ENCODE results near the gene CCR9.
"Not testable (repeated sequence)": the region's sequence is repeated elsewhere in the genome, so short reads cannot be mapped to it uniquely, and the experiment has no call there.

Gene CCR9, protein sequence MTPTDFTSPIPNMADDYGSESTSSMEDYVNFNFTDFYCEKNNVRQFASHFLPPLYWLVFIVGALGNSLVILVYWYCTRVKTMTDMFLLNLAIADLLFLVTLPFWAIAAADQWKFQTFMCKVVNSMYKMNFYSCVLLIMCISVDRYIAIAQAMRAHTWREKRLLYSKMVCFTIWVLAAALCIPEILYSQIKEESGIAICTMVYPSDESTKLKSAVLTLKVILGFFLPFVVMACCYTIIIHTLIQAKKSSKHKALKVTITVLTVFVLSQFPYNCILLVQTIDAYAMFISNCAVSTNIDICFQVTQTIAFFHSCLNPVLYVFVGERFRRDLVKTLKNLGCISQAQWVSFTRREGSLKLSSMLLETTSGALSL

DNA sequence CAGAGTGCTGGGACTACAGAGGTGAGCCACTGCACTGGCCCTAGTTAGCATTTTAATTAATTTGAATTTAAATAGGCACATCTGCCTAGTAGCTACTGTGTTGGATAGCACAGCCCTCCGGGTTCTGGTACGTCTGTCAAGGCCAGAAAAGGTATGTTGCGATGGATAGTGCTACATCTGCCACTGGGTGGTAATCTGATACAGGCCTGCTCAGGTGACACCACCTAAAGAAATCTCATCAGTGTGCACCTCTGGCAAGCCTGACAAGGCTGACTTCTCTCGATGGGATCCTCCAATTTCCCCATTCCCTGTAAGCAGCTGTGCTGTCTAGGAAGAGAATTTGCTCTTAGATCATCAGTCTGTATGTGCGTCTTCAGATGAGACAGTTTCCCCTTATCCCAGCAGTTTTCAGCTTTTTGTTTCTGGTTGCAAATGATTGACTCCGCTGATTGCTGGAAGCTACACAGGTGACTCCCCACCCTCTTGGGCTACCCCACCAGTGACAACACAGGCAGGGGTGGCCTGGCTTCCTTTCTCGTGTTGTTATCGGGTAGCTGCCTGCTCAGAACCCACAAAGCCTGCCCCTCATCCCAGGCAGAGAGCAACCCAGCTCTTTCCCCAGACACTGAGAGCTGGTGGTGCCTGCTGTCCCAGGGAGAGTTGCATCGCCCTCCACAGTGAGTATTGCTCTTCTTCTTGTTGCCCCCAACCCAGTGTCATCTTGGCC lies at the start of gene CCR9:
Gene CCR9 (plus strand): TSS at position 565 of the 727 bp plus-strand sequence. CDS start 8,391 bp downstream, outside the sequence.
- DNase-seq = no peak

DNA sequence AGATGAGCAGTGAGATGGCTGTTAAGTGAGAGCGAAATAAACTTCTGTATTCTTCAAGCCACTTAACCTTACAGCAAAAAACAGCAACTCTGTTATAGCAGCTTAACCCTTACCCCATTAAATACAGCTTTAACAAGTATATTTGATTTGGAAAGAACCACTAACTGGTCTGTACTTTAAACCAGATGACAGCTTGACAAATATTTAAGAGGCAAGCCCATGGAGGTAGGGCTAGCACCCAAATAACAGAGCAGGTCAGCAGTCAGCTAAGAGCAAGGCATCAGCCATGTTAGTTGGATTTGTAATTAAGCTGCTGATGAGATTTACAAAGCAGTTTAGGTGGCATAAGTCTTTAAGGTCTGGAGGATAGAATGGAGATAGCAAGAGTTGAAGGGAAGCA lies 47.9 kb upstream of the CCR9 start:
- DNase-seq = no peak

DNA sequence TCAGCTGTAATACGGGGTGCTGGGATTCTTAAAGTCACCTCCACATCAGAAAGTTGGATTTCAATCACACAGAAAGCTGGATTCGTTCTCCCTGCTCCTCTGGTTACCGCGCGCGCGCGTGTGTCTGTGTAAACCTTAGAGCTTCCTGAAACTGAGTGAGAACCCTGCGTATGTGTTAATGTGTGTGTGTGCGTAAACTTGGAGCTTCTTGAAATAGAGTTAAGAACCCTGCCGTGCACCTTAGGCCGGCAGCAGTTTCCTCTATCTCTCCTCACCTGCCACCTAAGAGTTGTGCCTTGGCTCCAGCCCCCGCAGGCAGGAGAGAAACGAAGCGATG lies 45.0 kb upstream of the CCR9 start:
- DNase-seq = no peak

DNA sequence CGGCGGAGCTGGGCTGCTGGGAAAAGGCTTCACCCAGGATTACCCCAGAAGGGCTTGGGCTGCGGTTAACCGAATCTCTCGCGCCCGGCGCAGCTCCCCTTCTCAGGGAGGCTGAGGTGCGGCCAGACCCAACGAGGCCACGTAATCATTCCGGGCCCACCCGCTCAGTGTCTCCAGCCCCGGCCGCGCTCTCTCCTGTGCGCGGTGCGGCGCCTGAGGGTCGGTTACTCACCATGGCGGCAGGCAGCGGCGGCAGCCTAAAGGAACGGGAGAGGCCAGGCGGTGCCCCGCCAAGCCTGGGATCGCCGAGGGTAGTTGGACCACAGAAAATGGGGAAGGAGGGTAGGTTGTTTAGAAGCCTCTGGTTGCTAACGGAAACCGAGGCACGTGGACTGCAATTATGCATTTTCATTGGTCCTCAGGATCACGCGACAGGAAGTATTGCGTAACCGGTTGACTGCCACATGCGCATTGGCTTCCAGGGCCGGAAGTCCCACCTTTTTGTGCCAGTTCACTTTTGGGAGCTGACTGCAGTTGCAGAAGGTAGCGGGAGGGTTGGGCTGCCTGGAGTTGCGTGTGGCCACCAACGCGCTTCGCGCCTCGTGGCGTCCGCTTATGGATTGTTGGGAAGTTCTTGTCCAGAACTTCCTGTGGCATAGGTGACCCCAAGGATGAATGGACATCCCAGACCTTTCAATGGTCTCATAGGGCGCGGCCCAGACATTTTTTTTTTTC lies 44.4 kb upstream of the CCR9 start, which contains the start of gene LZTFL1:
Gene LZTFL1 (minus strand): TSS at position 363 of the 735 bp plus-strand sequence. CDS start 128 bp downstream, at position 235.
- peak; percentile 73 to 84 for DNase-seq

DNA sequence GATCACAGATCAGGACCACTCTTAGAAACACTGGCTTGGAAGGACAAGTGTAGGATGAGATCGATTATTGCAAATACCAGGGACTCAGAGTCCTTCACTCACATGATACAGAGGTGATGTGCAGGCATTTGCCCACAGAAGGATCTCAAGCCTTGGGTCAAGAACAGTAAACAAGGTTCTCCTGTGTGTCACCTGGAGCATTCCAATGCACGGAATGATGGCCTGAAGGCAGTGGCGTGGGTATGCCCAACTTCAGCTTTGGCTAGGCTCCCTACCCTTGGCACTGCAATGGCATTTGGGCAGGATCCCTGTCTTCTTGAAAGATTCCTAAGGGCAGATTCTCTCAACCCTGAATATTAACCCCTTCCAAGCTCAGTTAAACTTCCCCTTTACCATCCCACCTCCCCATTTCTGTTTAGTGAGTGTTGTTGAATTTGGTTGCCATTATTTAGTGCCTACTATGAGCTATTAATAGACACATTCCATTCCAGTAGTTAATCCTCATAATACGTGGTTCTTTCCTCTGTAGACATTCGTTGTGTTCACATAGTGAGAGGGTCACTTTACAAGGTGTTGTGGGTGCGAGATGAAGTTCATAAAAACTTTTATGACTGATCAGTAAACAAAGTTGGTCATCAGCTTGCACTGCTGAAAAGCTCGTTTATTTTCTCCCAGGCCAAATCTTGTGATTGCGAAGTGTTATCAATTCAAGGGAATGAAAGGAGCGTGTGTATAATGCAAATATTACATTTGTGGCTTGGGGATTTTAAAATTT lies 43.3 kb upstream of the CCR9 start:
- DNase-seq = no peak

DNA sequence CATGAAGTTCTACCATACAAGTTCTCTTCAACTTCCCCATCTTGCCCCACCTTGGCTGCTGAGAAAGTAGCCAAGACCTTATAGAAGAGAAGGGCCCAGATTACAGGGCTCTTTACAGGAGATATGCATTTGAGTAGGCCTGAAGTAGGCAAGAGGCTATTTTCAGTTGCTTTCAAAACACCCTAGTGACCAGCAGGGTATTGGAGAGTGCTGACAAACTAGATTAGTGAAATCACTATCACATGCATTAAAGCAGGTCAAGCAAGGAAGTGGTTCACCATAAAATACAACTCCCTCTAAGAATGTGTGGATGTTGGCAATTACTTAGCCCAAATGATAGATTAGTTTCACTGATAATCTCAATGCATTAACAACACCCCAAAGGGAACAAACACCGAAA lies 41.7 kb upstream of the CCR9 start:
- DNase-seq = no peak

DNA sequence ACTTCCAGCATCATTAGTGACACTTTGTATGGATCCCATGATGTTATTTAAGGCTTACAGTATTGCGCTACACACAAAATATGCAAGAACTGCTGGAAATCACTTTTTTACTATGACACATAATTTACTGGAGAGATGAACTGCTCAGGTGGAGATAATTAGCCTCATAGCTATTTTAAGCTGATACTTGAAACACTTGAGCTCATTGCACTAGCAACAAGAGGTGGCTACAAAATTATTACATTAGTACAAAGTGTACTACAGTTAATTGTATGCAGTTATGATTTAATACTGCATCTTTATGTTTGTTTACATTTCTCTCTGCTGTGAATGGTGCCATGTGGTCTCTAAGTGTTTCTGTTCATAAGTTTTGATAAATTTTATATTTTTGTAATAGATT lies 38.0 kb upstream of the CCR9 start:
- no peak for DNase-seq

DNA sequence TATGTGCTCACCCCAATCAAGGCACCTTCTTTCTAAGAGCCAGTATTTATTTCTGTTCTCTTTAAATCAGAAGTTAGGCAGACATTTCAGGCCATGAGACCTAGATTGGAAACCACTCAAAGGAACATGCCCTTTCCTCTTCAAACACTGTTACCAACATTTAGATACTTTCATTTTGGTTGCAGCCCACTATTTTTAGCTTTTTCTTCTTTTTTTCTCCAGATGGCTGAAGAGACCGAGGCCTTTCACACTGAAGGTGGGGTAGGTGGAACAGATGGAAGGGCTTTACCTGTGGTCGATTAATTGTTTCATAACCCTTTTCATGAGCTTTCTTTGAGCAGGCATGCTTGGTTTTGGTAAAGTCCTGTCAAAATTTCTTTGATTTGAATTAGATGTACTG lies 33.5 kb upstream of the CCR9 start:
- DNase-seq = no peak

DNA sequence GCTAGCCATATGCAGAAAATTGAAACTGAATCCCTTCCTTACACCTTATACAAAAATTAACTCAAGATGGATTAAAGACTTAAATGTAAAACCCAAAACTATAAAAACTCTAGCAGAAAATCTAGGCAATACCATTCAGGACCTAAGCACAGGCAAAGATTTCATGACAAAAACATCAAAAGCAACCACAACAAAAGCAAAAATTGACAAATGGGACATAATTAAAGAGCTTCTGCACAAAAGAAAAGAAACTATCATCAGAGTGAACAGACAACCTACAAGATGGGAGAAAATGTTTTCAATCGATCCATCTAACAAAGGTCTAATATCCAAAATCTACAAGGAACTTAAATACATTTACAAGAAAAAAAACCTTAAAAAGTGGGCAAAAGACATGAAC lies 30.0 kb upstream of the CCR9 start:
- not testable (repeated sequence) for DNase-seq

DNA sequence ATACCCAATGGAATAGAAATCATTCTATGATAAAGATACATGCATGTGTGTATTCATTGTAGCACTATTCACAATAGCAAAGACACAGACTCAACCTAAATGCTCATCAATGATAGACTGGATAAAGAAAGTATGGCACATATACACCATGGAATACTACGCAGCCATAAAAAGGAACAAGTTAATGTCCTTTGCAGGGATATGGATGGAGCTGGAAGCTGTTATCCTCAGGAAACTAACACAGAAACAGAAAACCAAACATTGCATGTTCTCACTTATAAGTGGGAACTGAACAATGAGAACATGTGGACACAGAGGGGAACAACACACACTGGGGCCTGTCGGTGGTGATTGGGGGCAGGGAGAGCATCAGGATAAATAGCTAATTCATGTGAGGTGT lies 29.3 kb upstream of the CCR9 start:
- DNase-seq = not testable (repeated sequence)

DNA sequence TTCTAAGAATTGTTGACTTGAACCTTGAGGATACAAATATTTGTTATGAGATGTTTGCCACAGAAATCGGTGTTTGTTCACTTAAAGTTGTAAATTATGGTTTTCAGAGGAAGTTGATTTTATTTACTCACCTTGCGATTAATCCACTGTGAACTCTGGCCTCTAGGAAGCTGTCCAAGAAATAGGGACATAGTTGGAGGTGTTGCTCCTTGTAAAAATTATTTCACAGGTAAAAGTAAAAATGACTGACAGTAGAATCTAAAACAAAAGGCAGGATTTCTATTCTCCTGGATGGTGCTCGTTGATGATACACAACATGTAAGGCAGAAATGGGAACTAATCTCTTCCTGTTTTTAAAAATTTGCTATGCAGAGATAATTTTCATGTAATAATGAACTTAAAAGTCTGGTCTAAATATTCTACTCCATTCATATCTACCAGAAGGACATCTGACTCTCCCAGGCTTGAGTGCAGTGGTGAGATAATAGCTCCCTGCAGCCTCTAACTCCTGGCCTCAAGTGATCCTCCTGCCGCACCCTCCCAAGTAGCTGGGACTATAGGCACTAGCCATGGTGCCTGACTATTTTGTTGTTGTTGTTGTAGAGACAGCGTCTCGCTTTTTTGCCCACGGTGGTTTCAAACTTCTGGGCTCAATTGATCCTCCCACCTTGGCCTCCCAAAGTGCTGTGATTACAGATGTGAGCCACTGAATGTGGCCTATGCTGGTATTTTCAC lies 27.4 kb upstream of the CCR9 start:
- no peak for DNase-seq

DNA sequence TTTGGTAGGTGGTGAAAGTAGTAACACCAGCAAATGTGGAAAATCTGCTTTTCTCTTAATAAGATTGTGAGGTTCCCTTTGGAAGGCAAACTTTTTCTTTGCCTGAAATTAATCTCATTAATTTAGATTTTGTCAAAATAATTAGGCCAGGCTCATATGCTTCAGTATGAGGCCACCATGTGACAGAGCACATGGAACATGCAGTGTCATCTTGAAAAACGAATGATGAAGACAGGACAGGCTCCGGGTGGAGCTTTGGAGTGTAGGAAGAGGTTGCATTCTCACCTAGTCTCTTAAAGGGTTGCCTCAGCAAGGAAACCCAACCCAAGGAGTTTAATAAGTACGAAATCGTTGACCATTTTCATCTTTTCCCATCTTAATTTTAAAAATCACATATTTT lies 25.9 kb upstream of the CCR9 start:
- DNase-seq = no peak

DNA sequence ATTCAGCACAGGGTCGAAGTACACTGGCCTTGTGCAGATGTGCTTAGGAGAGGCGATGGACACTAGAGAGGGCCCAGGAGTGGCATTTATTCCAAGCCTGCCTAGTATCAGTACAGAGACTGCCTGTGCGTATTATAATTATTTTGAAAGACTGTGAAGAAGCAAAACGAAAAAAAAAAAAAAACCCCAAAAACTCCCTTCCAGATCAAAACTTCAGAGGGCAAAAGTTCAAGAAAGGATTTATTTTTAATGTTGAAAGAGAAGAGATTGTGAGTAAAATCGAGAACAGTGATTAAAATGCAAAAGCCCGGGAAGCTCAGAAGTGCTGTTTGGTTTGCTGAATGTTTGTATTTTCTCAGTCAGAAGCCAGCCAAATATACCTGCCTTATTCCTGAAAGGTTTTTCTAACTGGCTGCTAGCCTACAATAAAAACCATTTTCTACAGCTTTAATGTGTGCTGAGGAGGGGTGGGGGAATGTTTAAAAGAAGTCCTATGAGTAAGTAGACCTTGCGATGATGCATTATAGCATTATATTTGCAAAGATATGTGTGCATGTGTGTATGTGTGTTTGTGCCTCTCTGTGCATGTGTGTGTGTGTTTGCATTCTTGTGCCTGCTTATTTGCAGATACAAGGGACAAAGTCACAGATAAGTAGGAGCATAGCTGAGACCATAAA lies 25.2 kb upstream of the CCR9 start:
- no peak for DNase-seq

DNA sequence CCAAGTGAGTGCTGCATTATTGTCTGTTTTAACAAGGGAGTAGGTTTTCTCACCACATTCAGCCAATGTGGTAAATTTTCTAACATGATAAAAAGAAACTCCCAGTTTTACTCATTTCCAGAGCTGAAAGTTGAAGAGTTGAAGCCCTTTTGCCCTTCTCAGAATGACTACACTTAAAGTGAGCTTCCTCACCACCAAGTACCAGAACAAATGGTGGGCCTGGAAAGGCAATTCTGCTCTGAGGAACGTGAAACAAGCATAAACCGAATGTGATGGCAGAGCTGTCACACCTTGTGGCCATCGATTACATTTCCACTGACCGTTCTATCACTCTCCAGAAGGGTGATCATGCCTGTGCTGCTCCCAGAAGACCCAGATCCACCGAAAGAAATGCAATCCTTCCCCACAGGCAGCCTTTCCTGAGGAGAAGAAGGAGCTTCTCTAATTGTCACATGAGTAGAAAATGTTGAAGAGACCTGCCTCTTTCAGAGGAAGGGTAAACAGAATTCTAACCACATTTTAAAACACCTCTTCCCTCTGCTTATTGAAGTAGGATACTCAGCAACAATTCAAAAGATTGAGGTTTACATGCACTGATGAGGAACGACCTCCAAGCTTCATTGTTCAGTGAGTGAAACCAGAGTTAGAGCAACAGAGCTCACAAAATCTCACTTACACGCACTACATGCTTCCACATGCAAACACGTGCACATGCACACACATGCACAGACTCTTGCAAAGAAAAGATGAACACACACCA lies 21.4 kb upstream of the CCR9 start:
- DNase-seq = peak in 1 of 2 donors; percentile 17

DNA sequence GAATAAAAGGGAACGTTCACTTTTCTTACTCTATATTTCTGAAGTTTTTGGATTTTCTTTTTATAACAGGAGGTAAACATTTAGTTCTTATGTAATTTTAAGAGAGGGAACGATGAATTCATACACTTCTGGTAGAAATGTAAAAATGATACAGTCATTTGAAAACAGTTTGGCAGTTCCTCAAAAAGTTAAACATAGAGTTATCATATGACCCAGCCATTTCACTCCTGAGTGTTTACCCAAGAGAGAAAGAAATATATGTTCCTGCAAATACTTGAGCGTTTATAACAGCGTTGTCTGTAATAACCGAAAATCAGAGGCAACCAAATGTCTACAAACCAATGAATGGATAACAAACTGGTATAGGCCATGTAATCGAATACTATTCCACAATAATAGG lies 20.8 kb upstream of the CCR9 start:
- DNase-seq = no peak

DNA sequence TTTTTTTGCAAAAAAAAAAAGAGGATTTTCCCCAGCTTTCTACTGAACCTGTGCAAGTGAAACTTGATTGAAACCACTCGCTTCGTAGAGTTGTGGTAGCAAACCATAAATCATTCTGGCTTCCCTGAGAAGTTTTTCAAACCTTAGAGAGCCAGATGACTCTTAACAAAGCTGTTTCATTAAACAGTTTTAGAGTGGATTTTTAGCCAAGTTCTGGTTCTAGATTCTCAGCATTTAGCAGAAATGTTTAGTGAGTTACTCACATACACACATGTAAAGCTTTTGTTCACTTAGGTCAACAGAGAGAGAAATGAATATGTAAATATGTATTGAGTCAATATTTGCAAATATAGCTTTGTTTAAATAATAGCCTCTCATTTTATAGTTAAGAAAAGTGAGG lies 18.1 kb upstream of the CCR9 start:
- no peak for DNase-seq

DNA sequence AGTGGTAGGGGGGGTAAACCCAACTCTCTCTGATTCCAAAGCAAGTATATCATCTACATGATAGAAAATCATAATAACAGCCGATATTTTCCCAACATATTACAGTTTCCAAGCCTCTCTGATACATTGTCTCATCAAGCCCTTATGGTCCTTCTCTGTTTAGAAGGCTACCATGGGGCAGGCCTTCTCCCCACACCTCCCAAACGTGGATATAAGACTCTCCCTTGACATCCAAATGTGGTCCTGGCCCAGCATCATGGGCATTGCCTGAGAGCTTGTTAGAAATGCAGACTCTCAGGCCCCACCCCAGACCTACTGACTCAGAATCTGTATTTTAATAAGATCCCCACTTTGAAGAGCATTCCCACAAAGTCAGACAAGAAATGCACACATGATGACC lies 17.7 kb upstream of the CCR9 start:
- no peak for DNase-seq

DNA sequence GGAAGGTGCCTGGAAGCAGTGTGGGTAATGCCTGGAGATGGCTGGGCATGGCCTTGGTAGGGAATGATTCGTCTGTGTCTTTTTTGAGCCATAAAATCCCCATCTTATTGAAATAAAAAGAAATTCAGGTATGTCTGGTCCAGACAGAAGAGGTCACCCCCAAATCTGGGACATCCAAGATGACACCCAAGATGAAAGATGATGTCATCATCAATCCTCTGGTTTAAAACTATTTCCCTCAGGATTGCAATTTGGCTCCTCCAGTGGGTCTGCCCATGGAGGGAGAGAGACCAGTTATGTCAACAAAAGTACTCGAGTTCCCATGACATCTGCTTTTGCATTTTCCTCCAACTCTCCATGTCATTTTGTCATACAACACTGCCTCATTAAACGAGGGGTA lies 16.7 kb upstream of the CCR9 start:
- no peak for DNase-seq

DNA sequence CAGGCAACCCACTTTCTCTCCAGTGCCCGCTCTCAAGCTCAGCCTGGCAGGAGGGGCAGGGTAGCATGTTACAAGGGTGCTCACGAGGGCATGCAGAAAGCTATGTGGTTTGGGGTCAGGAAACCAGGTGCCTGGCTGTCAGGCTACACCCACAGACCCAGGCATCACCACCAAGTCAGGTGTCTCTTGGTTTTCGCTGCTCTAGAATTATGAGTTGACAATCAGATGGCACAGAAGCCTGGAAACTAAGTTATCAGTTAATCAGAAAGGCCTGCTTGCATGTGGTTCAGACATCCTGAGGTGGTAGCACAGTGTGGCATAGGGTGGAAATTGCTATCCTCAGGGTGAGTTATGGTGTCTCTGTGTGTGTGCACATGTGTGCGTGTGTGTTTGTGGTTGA lies 16.2 kb upstream of the CCR9 start:
- peak in 1 of 2 donors; percentile 21 for DNase-seq

DNA sequence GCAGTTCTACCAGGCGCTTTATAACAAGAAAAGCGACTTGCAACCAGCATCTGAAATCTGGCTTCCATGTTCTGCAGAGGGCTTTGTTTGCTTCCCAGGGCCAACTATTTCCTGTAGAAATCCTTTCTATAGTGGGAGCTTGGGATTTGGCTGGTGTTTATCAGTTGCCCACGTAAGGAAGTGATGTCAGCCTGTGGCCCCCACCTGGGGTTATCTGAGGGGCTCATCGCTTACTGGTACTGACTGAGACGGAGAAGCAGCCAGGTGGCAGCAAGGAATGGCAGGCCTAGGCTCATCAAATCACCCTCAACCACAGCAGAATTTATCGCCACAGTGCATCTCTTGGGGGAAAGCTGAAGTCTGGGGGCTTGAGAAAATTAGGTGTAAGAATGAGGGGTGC lies 14.6 kb upstream of the CCR9 start:
- DNase-seq = no peak

DNA sequence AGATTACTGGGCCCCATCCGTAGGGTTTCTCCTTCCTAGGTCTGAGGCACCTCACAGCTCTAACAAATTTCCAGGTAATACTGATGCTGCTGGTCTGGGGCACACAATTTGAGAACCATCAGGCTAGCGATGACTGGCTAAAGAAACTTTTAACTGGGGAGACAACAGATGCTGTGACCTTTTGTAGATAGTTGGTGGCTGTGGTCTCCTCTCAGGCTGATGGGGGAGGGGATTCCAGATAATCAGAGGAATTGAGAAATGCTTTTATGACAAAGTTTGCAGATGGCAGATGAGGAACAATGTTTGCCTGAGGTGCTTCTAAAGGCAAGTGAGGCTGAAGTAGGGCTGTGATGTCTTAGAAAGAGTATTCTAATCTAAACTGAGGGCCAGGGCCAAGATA lies 13.8 kb upstream of the CCR9 start:
- no peak for DNase-seq
